PC-9 (cell line): ENCODE measurements around the gene GALNT16. TPM values are rescaled to one million over a fixed set of nuclear protein-coding genes. Genes with fewer than 3 reads are reported as not detected.

Experiments used
- BruUV-seq: library from RNA; stranded (reverse); fragments of 400-500 nt; replicated peaks from 2 replicates; lab custom pipeline; 2021; lab: Mats Ljungman, UMichigan
- CTCF ChIA-PET: fragments of 300-600 bp; sonication (Branson Sonifier 250); formaldehyde crosslinking; loops from one replicate; lab custom pipeline; 2022; ENCODE audit warnings: antibody characterized with exemption; lab: Charles Lee
- POLR2A ChIA-PET: fragments of 300-600 bp; sonication (Branson Sonifier 250); formaldehyde crosslinking; loops from one replicate; lab custom pipeline; 2022; ENCODE audit warnings: antibody characterized with exemption; ENCODE audit not compliant: unreplicated experiment; lab: Charles Lee
- DNase-seq, 2 experiments: peaks; one replicate each; pipeline versions ENCODE4 v3.0.0 to v3.0.0-alpha.2; 2015 to 2022; ENCODE audit warnings: mixed read lengths in 1 of 2
- H2AFZ ChIP-seq: fragments of 200-600 bp; sonication (generic); 2 replicates; pipeline ENCODE4 v1.8.1; 2017; ENCODE audit warnings: antibody characterized with exemption
- H3F3A ChIP-seq: fragments of 200-600 bp; sonication (generic); 2 replicates; pipeline ENCODE4 v1.8.1; 2017; ENCODE audit warnings: antibody characterized with exemption, mild to moderate bottlenecking, low read depth; ENCODE audit not compliant: insufficient read depth
- H3K27ac ChIP-seq: fragments of 200-600 bp; sonication (generic); 2 replicates; pipeline ENCODE4 v1.6.1; 2016; ENCODE audit warnings: mixed run types
- H3K27me3 ChIP-seq: fragments of 200-600 bp; sonication (generic); 2 replicates; pipeline ENCODE4 v1.6.1; 2016; ENCODE audit warnings: low read depth, mixed run types; ENCODE audit not compliant: insufficient read depth
- H3K36me3 ChIP-seq: fragments of 200-600 bp; sonication (generic); 2 replicates; pipeline ENCODE4 v1.6.1; 2016; ENCODE audit warnings: low read depth, mixed run types
- H3K4me1 ChIP-seq: fragments of 200-600 bp; sonication (generic); replicated peaks from 2 replicates; pipeline ENCODE4 v1.6.1; 2016; ENCODE audit warnings: mixed run types; ENCODE audit not compliant: insufficient read depth
- H3K4me2 ChIP-seq: fragments of 200-600 bp; sonication (generic); 2 replicates; pipeline ENCODE4 v1.6.1; 2017; ENCODE audit warnings: mixed run types
- H3K4me3 ChIP-seq: fragments of 200-600 bp; sonication (generic); 2 replicates; pipeline ENCODE4 v1.6.1; 2016; ENCODE audit warnings: mixed run types
- H3K79me2 ChIP-seq: fragments of 200-600 bp; sonication (generic); 2 replicates; pipeline ENCODE4 v1.6.1; 2017; ENCODE audit warnings: low read depth, mixed run types
- H3K9me2 ChIP-seq: fragments of 200-600 bp; sonication (generic); 2 replicates; pipeline ENCODE4 v1.8.1; 2017; ENCODE audit warnings: mild to moderate bottlenecking; ENCODE audit not compliant: insufficient read depth
- H3K9me3 ChIP-seq: fragments of 200-600 bp; sonication (generic); 2 replicates; pipeline ENCODE4 v1.8.1; 2016; ENCODE audit warnings: low read depth; ENCODE audit not compliant: insufficient read depth
- H4K20me1 ChIP-seq: fragments of 200-600 bp; sonication (generic); 2 replicates; pipeline ENCODE4 v1.8.1; 2017; ENCODE audit not compliant: insufficient read depth
- CTCF ChIP-seq: fragments of 200-600 bp; sonication (generic); conservative IDR thresholded peaks from 2 replicates; pipeline ENCODE4 v1.6.1; 2017; ENCODE audit warnings: mixed run types, antibody characterized with exemption, mild to moderate bottlenecking, moderate library complexity
- EZH2 ChIP-seq: fragments of 200-600 bp; sonication (generic); IDR thresholded peaks from 2 replicates; pipeline ENCODE4 v1.8.0; 2017; ENCODE audit warnings: antibody characterized with exemption, low read depth
- intact Hi-C: fragments of 100-400 bp; cut with micrococcal nuclease; formaldehyde crosslinking; loops from one replicate; pipeline ENCODE4 v1.10.0; 2022; ENCODE audit not compliant: unreplicated experiment
- total RNA-seq: library from RNA; stranded (reverse); gene quantifications from 2 replicates; pipeline ENCODE4 v1.2.3, GENCODE V29; 2021

GALNT16 gene
- total RNA-seq, 1 experiment from 2014 or later, result 22.8 TPM

DNA sequence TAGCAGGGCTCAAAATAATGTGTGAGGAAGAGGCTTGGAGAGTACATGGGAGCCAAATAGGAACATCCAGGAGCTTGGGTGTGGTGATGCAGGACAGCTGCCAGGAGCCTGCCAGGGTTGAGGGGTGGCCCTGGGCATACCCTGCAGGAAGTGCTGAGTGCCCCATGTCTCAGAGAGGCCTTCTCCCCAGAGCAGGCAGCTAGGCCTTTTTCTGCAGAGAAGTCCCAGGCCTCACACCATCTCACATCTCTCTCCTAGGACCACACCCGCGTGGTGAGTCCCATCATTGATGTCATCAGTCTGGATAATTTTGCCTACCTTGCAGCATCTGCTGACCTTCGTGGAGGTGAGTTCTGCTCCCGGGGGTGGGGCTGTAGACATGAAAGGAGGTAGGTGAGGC is 71.2 kb downstream of the GALNT16 start:
- Histone ChIP-seq H3K9me3 (no peaks in the 10 kb centered on the region), H3K4me3 (no peak overlapping the region), H3F3A (peaks cover 5% of the 10 kb centered on the region; the same call in 1 of the 2 replicates), H3K27me3 (peaks cover 9% of the 10 kb centered on the region; the same call in 1 of the 2 replicates), H2AFZ (no peak overlapping the region), H3K4me2 (no peak overlapping the region), H3K79me2 (no peaks in the 10 kb centered on the region), H3K4me1 (peaks cover 10% of the 10 kb centered on the region), H3K9me2 (no peaks in the 10 kb centered on the region), H4K20me1 (no peaks in the 10 kb centered on the region), H3K27ac (no peak overlapping the region), H3K36me3 (no peaks in the 10 kb centered on the region)
- DNase-seq, result no peak
- TF ChIP-seq EZH2 (no peak), CTCF (no peak)
- ChIA-PET CTCF (no interaction called here), POLR2A (no interaction called here)
- BruUV-seq, result no TSS peak
- intact Hi-C loops, result no loop called here

- Histone ChIP-seq H3K4me1 (peaks cover 10% of the 10 kb centered on the region), H3K79me2 (no peaks in the 10 kb centered on the region), H3K9me3 (no peaks in the 10 kb centered on the region), H3K36me3 (no peaks in the 10 kb centered on the region), H3K4me3 (no peak overlapping the region), H3K9me2 (no peaks in the 10 kb centered on the region), H4K20me1 (no peaks in the 10 kb centered on the region), H3K27me3 (peaks cover 12% of the 10 kb centered on the region; the same call in 1 of the 2 replicates), H3F3A (peaks cover 5% of the 10 kb centered on the region; the same call in 1 of the 2 replicates), H2AFZ (no peak overlapping the region), H3K4me2 (no peak overlapping the region), H3K27ac (no peak overlapping the region)
- POLR2A ChIA-PET, result no interaction called here
- intact Hi-C loops, result no loop called here
- DNase-seq, result no peak
- CTCF ChIA-PET, result no interaction called here
- BruUV-seq, result no TSS peak
- no peak for TF ChIP-seq EZH2
- TF ChIP-seq CTCF, result no peak
Observed at GRCh38 chr14:69332782-69333395, 72.9 kb downstream of the GALNT16 start.

DNA sequence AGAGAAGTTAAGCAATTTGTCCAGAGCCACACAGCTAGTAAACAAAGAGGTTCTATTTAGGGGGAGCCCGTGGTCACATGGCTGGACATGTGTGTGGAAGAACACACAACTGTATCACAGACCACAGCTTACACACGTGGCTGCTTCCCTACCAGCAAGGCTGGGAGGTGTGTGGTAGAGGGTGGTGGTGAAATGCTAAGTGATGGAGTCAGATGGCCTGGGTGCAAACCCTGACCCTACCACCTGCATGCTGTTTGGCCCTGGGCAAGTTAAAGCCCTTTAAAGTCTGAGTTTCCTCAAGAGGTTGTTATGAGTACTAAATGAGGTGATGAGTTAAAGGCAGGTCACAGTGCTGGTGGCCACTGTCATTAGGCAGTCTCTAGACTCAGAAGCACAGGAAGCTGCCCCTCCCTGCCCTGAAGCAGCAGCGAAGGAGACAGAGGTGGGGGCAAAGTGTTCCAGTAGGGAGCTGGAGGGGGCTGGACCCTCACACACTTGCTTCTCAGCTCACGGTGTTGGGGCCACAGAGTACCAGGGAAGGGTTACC is 73.9 kb downstream of the GALNT16 start:
- no peaks in the 10 kb centered on the region for H3K36me3 ChIP-seq
- H3K4me3 ChIP-seq, result no peak overlapping the region
- POLR2A ChIA-PET, result no interaction called here
- H3K4me2 ChIP-seq, result no peak overlapping the region
- no peaks in the 10 kb centered on the region for H3K9me2 ChIP-seq
- H3K27ac ChIP-seq, result no peak overlapping the region
- no peak for TF ChIP-seq CTCF
- no TSS peak for BruUV-seq
- CTCF ChIA-PET, result no interaction called here
- H3F3A ChIP-seq, result peaks cover 5% of the 10 kb centered on the region; the same call in 1 of the 2 replicates
- H3K79me2 ChIP-seq, result no peaks in the 10 kb centered on the region
- intact Hi-C loops, result no loop called here
- DNase-seq, result no peak
- H2AFZ ChIP-seq, result no peak overlapping the region
- peaks cover 13% of the 10 kb centered on the region; the same call in 1 of the 2 replicates for H3K27me3 ChIP-seq
- no peaks in the 10 kb centered on the region for H4K20me1 ChIP-seq
- H3K9me3 ChIP-seq, result no peaks in the 10 kb centered on the region
- H3K4me1 ChIP-seq, result peaks cover 10% of the 10 kb centered on the region
